Effector memory CD8-positive, alpha-beta T cell (primary cell): ENCODE measurements around the gene ANO4.

Experiments
- ATAC-seq: fragments of 150-1000 bp; cut with Tn5 transposase; replicated peaks from 2 replicates; pipeline ENCODE4 v1.10.0; 2021; ENCODE audit warnings: mild to moderate bottlenecking, moderate library complexity
- DNase-seq, 3 experiments: peaks; one replicate each; pipeline ENCODE4 v3.0.0; 2021
- H3K27ac Mint-ChIP-seq, 2 donors: one replicate each; pipeline ENCODE4 v1.8.0; 2022; ENCODE audit warnings: mild to moderate bottlenecking in 2 of 2, mixed read lengths in 2 of 2, moderate library complexity in 2 of 2
- H3K27me3 Mint-ChIP-seq, 2 donors: one replicate each; pipeline ENCODE4 v1.8.0; 2022; ENCODE audit warnings: mixed read lengths in 2 of 2
- H3K36me3 Mint-ChIP-seq: one replicate; pipeline ENCODE4 v1.8.0; 2022; ENCODE audit warnings: mild to moderate bottlenecking, moderate library complexity, mixed read lengths; ENCODE audit not compliant: insufficient read depth
- H3K4me1 Mint-ChIP-seq, 2 donors: one replicate each; pipeline ENCODE4 v1.8.0; 2022; ENCODE audit warnings: low read depth in 2 of 2, mixed read lengths in 2 of 2
- H3K4me3 Mint-ChIP-seq, 2 donors: one replicate each; pipeline ENCODE4 v1.8.0; 2022; ENCODE audit warnings: mild to moderate bottlenecking in 2 of 2, mixed read lengths in 2 of 2, moderate library complexity in 2 of 2
- H3K9me3 Mint-ChIP-seq, 2 donors: one replicate each; pipeline ENCODE4 v1.8.0; 2022; ENCODE audit warnings: mixed read lengths in 2 of 2

Gene ANO4

DNA sequence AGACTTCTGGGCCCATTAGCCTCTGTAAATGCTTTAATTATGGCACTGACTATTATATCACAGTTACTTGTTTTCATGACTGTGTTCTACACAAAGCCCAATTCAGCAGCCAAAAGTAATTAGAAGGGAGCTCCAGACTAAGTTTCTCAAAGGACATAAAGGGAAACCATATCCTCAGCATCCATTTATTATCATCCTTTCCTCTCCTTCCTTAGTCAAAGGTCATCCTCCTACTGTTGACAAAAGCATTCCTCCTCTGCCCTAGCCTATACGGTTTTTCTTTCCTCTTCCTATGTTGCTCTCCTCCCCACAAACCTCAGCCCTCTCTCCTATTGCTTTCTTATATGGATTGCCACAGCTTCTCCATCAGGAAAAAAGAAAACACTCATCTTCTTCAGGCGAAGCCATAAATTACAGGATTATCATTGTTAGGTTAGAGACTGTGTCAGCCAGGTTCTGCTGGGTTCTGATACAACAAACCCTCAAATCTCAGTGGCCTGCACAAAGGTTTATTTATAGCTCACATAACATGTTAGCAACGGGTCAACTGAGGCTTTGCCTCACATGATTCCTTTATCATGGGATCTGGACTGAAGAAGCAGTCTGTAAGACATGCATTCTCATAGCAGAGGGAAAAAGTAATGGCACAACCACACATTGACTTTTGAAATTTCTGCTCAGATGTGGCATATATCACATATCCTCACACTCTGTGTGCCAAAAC, 208.3 kb downstream of the ANO4 start:
- no peak for ATAC-seq
- no peak overlapping the region for H3K4me3 Mint-ChIP-seq
- H3K27ac Mint-ChIP-seq = no peak overlapping the region

DNA sequence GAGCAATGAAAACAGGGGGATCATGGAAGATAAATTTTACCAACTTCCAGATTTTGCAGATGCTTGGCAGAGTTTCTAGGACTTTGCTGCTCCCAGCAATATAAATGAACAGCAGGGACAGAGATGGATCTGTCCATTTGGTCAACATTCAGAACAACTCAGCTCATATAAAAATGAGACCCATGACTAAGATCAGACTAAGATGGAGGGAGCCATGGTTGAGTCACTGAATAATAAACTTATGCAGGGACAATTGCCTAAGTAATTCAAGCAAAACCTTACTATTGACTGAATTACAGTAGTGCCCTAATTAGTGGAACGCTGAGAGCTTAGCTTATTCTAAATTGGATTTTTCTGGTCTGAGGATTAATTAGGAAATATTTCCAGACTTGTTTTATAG, 210.3 kb downstream of the ANO4 start:
- Mint-ChIP-seq H3K27ac (no peak overlapping the region), H3K4me1 (no peaks in the 10 kb centered on the region), H3K27me3 (no peaks in the 10 kb centered on the region), H3K4me3 (no peak overlapping the region), H3K9me3 (peaks cover 8 to 21% of the 10 kb centered on the region in 2 donors), H3K36me3 (no peaks in the 10 kb centered on the region)
- no peak for ATAC-seq
- DNase-seq = no peak

More for the DNA sequence above, 208.3 kb downstream of the ANO4 start:
- no peaks in the 10 kb centered on the region for H3K4me1 Mint-ChIP-seq
- H3K9me3 Mint-ChIP-seq = peaks cover 6 to 10% of the 10 kb centered on the region in 2 donors
- no peaks in the 10 kb centered on the region for H3K36me3 Mint-ChIP-seq
- no peaks in the 10 kb centered on the region for H3K27me3 Mint-ChIP-seq
- no peak for DNase-seq

DNA sequence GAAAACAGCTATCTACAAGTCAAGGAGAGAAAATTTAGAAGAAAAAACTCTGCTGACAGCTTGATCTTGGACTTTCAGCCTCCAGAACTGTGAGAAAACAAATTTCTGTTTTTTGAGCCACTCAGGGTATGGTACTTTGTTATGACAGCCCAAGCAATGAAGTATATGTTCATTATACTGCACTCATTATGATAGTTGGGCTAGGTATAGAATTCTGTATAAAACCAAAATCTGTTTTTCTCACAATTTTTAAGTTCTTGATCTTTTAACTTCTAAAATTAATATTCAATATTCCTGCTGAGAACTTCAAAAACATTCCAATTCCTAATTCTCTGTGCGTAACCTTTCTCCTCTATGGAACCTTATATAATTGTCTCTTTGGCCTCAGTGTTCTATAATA, 214.7 kb downstream of the ANO4 start:
- ATAC-seq (no peak), DNase-seq (no peak)
- H3K4me3 Mint-ChIP-seq = no peak overlapping the region
- H3K4me1 Mint-ChIP-seq = no peaks in the 10 kb centered on the region
- no peaks in the 10 kb centered on the region for H3K36me3 Mint-ChIP-seq
- no peaks in the 10 kb centered on the region for H3K27me3 Mint-ChIP-seq
- no peak overlapping the region for H3K27ac Mint-ChIP-seq
- peaks cover 4 to 13% of the 10 kb centered on the region in 2 donors for H3K9me3 Mint-ChIP-seq

- H3K36me3 Mint-ChIP-seq = no peaks in the 10 kb centered on the region
- no peak overlapping the region for H3K27ac Mint-ChIP-seq
Observed at GRCh38 chr12:101010896-101011295, 216.3 kb downstream of the ANO4 start.

DNA sequence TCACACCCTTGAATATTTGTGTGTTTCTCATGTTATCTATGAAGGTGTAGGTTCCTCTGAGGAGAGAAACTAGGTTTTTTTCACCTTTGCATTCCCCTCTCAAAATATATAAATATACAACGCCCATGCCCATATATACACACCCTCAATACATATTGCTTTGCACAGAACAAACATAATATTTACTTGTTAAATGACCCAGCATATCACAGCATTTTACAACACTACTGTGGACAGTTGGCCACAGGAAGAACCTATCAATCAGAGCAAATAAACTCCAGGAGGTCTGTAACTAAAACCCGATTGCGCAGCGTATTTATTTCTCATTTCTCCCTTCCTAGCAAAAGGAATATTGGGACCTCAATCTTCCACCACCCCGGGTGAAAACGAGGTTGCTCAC, 219.4 kb downstream of the ANO4 start:
- H3K9me3 Mint-ChIP-seq = peaks cover 8 to 17% of the 10 kb centered on the region in 2 donors
- H3K4me3 Mint-ChIP-seq = no peak overlapping the region
- no peaks in the 10 kb centered on the region for H3K4me1 Mint-ChIP-seq
- H3K27ac Mint-ChIP-seq = no peak overlapping the region
- H3K36me3 Mint-ChIP-seq = no peaks in the 10 kb centered on the region
- no peak for DNase-seq
- H3K27me3 Mint-ChIP-seq = no peaks in the 10 kb centered on the region
- no peak for ATAC-seq

More at GRCh38 chr12:101010896-101011295, 216.3 kb downstream of the ANO4 start:
- Mint-ChIP-seq H3K4me3 (no peak overlapping the region), H3K9me3 (peaks cover 8 to 19% of the 10 kb centered on the region in 2 donors), H3K4me1 (no peaks in the 10 kb centered on the region), H3K27me3 (no peaks in the 10 kb centered on the region)
- ATAC-seq = no peak
- no peak for DNase-seq

- no peaks in the 10 kb centered on the region for H3K27me3 Mint-ChIP-seq
- H3K4me1 Mint-ChIP-seq = no peaks in the 10 kb centered on the region
- H3K9me3 Mint-ChIP-seq = peaks cover 3 to 9% of the 10 kb centered on the region in 2 donors
- no peak overlapping the region for H3K27ac Mint-ChIP-seq
- DNase-seq = no peak
- H3K4me3 Mint-ChIP-seq = no peak overlapping the region
- no peak for ATAC-seq
- H3K36me3 Mint-ChIP-seq = no peaks in the 10 kb centered on the region
Observed at GRCh38 chr12:101015044-101015443, 220.5 kb downstream of the ANO4 start.

DNA sequence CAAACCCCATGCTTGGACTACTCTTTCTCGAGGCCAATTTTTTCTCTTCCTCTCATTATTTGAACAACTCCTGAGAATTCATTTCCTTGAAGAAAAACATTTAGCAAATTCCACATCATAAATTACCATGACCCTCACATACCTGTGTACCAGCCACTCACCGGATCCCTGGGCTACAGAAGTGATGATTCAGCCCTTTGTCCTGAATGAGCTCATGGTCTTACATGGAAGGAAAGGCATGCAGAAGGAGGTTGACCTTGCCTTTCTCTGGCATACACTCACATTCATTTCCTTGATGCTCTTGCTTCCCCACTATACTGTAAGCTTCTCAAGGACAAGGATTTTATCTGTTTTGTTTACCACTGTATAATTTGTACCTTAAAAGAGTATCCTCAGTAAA, 224.0 kb downstream of the ANO4 start:
- no peaks in the 10 kb centered on the region for H3K4me1 Mint-ChIP-seq
- H3K27ac Mint-ChIP-seq = no peak overlapping the region
- H3K4me3 Mint-ChIP-seq = no peak overlapping the region
- H3K27me3 Mint-ChIP-seq = no peaks in the 10 kb centered on the region
- no peak for DNase-seq
- H3K36me3 Mint-ChIP-seq = no peaks in the 10 kb centered on the region
- no peak for ATAC-seq
- H3K9me3 Mint-ChIP-seq = peaks cover 3 to 8% of the 10 kb centered on the region in 2 donors

DNA sequence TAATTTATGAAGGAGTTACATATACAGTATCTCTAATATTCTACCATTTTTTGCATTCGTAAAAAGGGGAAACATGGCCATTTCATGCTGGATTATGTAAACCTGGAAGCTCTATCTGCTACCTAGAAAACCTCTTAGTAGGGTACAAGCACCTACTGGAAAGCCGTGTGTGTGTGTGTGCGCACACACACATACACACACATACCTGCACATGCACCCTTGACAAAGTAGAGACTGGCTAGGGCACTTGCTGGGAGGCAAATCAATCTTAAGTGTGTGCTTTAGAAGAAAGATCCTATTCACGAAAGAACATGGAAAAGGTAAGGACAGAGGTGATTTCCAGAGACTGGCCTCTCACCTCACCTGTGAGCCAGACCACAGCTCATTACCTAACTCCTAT, 224.6 kb downstream of the ANO4 start:
- H3K27ac Mint-ChIP-seq = no peak overlapping the region
- DNase-seq (no peak), ATAC-seq (no peak)
- H3K4me3 Mint-ChIP-seq = no peak overlapping the region
- H3K27me3 Mint-ChIP-seq = no peaks in the 10 kb centered on the region
- no peaks in the 10 kb centered on the region for H3K4me1 Mint-ChIP-seq
- H3K9me3 Mint-ChIP-seq = peaks cover 3 to 8% of the 10 kb centered on the region in 2 donors
- no peaks in the 10 kb centered on the region for H3K36me3 Mint-ChIP-seq

GRCh38 chr12:101019667-101020066, 225.1 kb downstream of the ANO4 start:
- no peak overlapping the region for H3K27ac Mint-ChIP-seq
- peaks cover 3 to 8% of the 10 kb centered on the region in 2 donors for H3K9me3 Mint-ChIP-seq
- DNase-seq (no peak), ATAC-seq (no peak)
- no peaks in the 10 kb centered on the region for H3K27me3 Mint-ChIP-seq
- no peaks in the 10 kb centered on the region for H3K36me3 Mint-ChIP-seq
- H3K4me1 Mint-ChIP-seq = no peaks in the 10 kb centered on the region
- H3K4me3 Mint-ChIP-seq = no peak overlapping the region

DNA sequence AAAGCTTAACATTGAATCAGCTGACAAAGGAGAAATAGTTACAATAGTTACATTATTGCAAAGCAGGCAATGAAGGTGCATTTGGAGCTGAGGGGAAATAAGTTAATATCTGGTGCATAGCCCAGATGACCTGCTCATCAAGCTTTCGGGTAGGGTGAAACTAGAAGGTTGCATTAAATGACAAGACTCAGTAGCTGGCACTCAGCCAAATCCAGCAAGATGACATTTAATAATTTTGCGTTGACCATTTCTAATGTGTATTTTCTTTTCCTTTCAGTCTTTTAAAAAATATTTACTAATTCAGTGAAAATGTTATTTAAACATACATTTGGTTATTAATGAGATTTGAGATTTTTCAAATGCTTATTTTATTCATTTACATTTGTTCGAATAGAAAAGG, 226.9 kb downstream of the ANO4 start:
- Mint-ChIP-seq H3K4me3 (no peak overlapping the region), H3K4me1 (no peaks in the 10 kb centered on the region), H3K9me3 (no peaks in the 10 kb centered on the region), H3K27ac (no peak overlapping the region), H3K27me3 (no peaks in the 10 kb centered on the region), H3K36me3 (no peaks in the 10 kb centered on the region)
- ATAC-seq (no peak), DNase-seq (no peak)

DNA sequence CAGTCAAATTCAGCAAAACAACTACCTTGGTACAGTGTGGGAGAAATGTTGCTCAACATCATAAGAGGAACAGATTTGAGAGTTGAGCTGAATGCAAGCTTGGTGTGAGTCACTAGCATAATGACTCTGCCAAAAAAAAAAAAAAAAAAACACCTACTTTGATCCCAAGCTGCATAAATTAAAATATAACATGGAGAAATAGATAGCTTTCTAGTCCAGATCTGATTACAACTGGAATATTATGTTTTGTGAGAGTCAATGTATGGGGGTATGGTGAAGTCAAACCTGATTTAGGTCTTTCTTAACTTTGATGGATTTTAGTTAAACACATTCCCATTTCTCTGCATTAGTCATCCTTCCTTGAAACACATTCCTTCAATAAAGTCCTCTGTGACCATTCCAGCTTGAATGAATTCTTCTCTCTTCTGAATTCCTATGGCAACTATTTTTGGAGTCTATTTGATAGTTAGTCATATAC, 227.4 kb downstream of the ANO4 start:
- no peaks in the 10 kb centered on the region for H3K27me3 Mint-ChIP-seq
- H3K4me1 Mint-ChIP-seq = no peaks in the 10 kb centered on the region
- no peak overlapping the region for H3K4me3 Mint-ChIP-seq
- H3K9me3 Mint-ChIP-seq = no peaks in the 10 kb centered on the region
- no peak for ATAC-seq
- no peaks in the 10 kb centered on the region for H3K36me3 Mint-ChIP-seq
- no peak overlapping the region for H3K27ac Mint-ChIP-seq
- no peak for DNase-seq

GRCh38 chr12:101027200-101027599, 232.6 kb downstream of the ANO4 start:
- Mint-ChIP-seq H3K9me3 (peaks cover 15 to 32% of the 10 kb centered on the region in 2 donors), H3K4me3 (no peak overlapping the region), H3K4me1 (no peaks in the 10 kb centered on the region), H3K36me3 (no peaks in the 10 kb centered on the region), H3K27me3 (no peaks in the 10 kb centered on the region), H3K27ac (no peak overlapping the region)
- no peak for ATAC-seq
- no peak for DNase-seq

DNA sequence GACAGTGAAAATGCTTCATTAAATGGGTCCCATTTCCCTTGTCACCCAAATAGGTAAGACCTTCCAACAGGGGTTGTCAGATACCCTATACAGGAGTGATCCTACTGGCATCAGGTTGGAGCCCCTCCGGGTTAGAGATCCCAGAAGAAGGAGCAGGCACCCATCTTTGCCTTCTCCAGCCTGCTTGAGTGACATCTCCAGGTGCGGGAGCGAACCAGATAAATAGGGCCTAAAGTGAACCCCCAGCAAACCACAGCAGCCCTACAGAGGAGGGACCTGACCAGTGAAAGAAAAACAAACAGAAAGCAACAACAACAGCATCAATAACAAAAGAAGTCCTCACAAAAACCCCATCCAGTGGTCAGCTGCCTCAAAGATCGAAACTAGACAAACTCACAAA, 233.2 kb downstream of the ANO4 start:
- Mint-ChIP-seq H3K4me1 (no peaks in the 10 kb centered on the region), H3K9me3 (peaks cover 18 to 34% of the 10 kb centered on the region in 2 donors), H3K27ac (no peak overlapping the region), H3K36me3 (no peaks in the 10 kb centered on the region), H3K27me3 (no peaks in the 10 kb centered on the region), H3K4me3 (no peak overlapping the region)
- DNase-seq (no peak), ATAC-seq (no peak)

DNA sequence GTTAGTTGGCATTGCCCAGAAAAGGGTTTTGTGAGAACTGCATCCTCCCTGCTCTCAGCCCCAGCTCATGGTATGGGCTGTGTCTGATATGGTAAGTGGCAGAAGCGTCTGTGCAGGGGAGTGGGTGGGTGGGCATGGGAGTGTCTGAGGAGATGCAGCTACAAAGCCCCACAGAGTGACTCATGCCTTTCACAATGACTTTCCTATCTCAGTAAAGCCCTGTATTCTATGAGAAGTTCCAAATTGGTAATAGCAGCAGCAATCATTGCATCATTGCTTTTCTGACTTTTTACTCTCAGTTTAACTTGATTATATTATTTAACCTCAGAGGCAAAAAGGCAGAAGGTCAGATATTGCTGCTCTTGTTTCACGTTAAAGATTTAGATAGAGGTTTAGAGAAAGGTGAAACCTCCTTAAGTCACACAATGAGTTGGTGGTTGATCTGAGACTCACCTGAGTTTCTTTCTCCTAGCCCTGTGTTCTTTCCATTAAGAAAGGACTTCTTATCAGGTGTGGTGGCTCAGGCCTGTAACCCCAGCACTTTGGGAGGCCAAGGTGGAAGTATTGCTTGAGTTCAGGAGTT, 243.8 kb downstream of the ANO4 start:
- no peak overlapping the region for H3K4me3 Mint-ChIP-seq
- no peaks in the 10 kb centered on the region for H3K9me3 Mint-ChIP-seq
- H3K4me1 Mint-ChIP-seq = no peaks in the 10 kb centered on the region
- no peaks in the 10 kb centered on the region for H3K27me3 Mint-ChIP-seq
- no peak overlapping the region for H3K27ac Mint-ChIP-seq
- DNase-seq (no peak), ATAC-seq (no peak)
- H3K36me3 Mint-ChIP-seq = no peaks in the 10 kb centered on the region
